ENCODE measurements around the gene IRS1. TPM values are rescaled to one million over a fixed set of nuclear protein-coding genes. Genes with fewer than 3 reads are reported as not detected.

The IRS1 gene
- total and polyA plus RNA-seq, 8 donors = 2.1 to 26.8 (median 11.9) TPM

DNA sequence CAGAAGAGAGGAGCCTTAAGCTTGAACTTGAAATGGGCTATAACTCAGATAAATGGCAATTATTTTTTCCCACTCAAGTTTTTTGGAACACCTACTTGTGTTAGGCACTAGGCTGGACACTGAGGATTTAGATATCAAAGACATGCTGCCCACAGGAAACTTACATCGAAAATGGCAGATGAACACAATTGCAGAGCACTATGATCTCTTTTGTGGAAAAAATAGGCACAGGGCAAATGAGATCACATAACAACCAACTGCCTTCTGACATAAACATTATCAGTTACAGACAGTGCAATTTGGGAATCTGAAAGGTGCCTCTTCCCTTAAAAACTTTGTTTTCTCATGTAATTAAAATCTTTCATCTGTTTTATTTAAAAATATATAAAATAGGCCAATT, 3.8 kb upstream of the IRS1 start:
- intact Hi-C loops (cut with DNase I; ENCODE audit: low total_unique reads) = loop anchor here (5.0 to 10.0 kb wide), 3 partner anchors 771 to 1129 kb away; no protein-coding TSS in a partner anchor
- H3K27ac ChIP-seq = no peak overlapping the region
- H3K4me3 ChIP-seq = no peak overlapping the region
- H3K36me3 ChIP-seq = no peaks in the 10 kb centered on the region
- DNase-seq = no peak
- no peaks in the 10 kb centered on the region for H3K9me3 ChIP-seq
- H3K27me3 ChIP-seq = peaks cover 0 to 48% (median 0%) of the 10 kb centered on the region in 3 donors
- TF ChIP-seq, protein P1, sequence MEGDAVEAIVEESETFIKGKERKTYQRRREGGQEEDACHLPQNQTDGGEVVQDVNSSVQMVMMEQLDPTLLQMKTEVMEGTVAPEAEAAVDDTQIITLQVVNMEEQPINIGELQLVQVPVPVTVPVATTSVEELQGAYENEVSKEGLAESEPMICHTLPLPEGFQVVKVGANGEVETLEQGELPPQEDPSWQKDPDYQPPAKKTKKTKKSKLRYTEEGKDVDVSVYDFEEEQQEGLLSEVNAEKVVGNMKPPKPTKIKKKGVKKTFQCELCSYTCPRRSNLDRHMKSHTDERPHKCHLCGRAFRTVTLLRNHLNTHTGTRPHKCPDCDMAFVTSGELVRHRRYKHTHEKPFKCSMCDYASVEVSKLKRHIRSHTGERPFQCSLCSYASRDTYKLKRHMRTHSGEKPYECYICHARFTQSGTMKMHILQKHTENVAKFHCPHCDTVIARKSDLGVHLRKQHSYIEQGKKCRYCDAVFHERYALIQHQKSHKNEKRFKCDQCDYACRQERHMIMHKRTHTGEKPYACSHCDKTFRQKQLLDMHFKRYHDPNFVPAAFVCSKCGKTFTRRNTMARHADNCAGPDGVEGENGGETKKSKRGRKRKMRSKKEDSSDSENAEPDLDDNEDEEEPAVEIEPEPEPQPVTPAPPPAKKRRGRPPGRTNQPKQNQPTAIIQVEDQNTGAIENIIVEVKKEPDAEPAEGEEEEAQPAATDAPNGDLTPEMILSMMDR (IDR thresholded peaks at IDR 0.05) = no peak
- TF ChIP-seq EP300 (IDR thresholded peaks at IDR 0.05) = no peak
- no peak for TF ChIP-seq POLR2AphosphoS5 (IDR thresholded peaks at IDR 0.05)
- TF ChIP-seq POLR2A (IDR thresholded peaks at IDR 0.05) = no peak
- peaks cover 20 to 36% (median 28%) of the 10 kb centered on the region in 4 donors for H3K4me1 ChIP-seq
- 53 to 85% (median 80%) methylated on average over 1 of the region's 1 CpG for WGBS, 5 donors

DNA sequence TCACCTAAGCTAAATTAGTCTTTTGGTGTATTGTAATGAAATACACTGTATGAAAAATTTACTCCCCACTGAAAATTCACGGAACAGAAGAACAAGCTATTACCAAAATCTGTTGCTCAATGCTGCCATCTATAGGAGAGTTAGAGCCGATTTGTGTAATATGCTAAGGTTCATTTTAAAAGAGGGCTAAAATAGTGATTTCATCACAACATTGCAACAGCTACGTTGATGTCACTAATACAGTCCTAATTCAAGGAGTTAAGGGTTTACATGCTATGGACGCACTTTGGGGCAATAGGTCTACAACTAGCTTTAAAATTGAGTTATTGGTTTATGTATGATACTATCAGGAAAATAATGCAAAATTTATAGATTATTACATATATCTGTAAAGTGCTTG, 3.0 kb upstream of the IRS1 start:
- intact Hi-C loops (cut with DNase I; ENCODE audit: low total_unique reads) = loop anchor here (5.0 to 10.0 kb wide), 3 partner anchors 770 to 1128 kb away; no protein-coding TSS in a partner anchor
- Histone ChIP-seq H3K9me3 (no peaks in the 10 kb centered on the region), H3K4me1 (peaks cover 28 to 44% (median 37%) of the 10 kb centered on the region in 4 donors), H3K36me3 (peaks cover 0 to under 1% (median 0%) of the 10 kb centered on the region in 4 donors), H3K27ac (peak overlapping the region in 2 of 5 donors; percentile 95 to 96), H3K27me3 (peaks cover 0 to 53% (median 0%) of the 10 kb centered on the region in 3 donors), H3K4me3 (no peak overlapping the region)
- peak in 1 of 2 donors; percentile 91 for DNase-seq
- WGBS, 5 donors = 0 to 2% (median 1%) methylated on average over 4 of the region's 4 CpGs
- TF ChIP-seq, protein P1 (IDR thresholded peaks at IDR 0.05) = peak in 5 of 7 experiments; percentile 29 to 75 (median 61)
- TF ChIP-seq POLR2A (IDR thresholded peaks at IDR 0.05) = no peak
- TF ChIP-seq POLR2AphosphoS5 (IDR thresholded peaks at IDR 0.05) = peak in 1 of 3 donors; percentile 39
- TF ChIP-seq EP300 (IDR thresholded peaks at IDR 0.05) = no peak

DNA sequence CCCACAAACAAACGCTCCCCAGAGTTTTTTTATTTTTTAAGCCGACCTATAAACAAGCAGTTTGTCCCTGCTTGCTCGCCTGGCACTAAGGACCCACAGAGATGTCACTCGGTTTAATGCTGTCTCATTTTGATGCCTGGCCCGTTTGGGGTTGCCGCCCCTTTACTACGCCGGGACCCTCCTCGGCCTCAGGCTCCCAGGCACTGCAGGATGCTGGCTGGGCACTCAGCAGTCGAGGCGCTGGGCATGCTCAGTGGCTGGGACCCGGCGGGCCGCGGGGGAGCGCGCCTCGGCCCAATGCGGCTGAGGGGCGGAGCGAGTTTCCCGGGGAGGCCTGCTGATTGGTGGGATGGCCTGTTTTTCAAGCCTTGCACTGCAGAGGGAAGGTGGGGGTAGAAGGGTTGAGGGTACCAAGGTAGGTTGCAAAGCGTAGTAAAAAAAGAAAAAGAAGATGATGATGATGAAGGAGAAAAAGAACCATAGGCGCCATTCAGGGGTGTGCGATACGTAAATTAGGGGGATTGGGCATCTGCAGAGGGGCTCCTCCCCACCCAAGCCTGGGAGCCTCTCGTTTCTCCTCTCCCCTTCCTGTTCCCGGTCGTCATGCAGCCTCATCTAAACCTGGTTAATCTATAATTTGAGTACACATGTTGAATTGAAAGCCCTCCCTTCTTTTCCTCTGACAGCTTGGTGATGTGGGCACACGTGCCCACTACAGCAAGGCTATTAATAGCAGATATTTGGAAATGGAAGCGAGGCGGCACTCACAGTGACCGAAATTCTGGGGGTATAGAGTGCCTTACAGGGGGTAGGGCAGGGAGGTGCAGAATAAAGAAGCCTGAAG, 1.5 kb upstream of the IRS1 start:
- Histone ChIP-seq H3K36me3 (peaks cover 0 to 8% (median 0%) of the 10 kb centered on the region in 4 donors), H3K27me3 (peaks cover 0 to 53% (median 0%) of the 10 kb centered on the region in 3 donors), H3K4me1 (peaks cover 41 to 58% (median 51%) of the 10 kb centered on the region in 4 donors), H3K9me3 (no peaks in the 10 kb centered on the region), H3K27ac (peak overlapping the region; percentile 93 to 96 (median 96)), H3K4me3 (peak overlapping the region; percentile 62 to 94 (median 82))
- intact Hi-C loops (cut with DNase I; ENCODE audit: low total_unique reads) = loop anchor here (5.0 to 10.0 kb wide), 3 partner anchors 769 to 1126 kb away; no protein-coding TSS in a partner anchor
- DNase-seq = peak; percentile 88 to 96
- TF ChIP-seq POLR2AphosphoS5 (IDR thresholded peaks at IDR 0.05) (peak; percentile 62 to 81 (median 63)), EP300 (IDR thresholded peaks at IDR 0.05) (no peak), POLR2A (IDR thresholded peaks at IDR 0.05) (peak in 2 of 4 donors; percentile 44 to 56)
- TF ChIP-seq, protein P1 (IDR thresholded peaks at IDR 0.05) = no peak
- 2 to 3% (median 3%) methylated on average over 33 of the region's 33 CpGs for WGBS, 5 donors

All from stomach (tissue), 9 donors.